22Rv1 (cell line): ENCODE results near the gene GALK2.

Experiments
- H3K27ac ChIP-seq: fragments of 450-650 bp; 2 replicates; pipeline ENCODE4 v1.5.1; 2017
- CTCF ChIP-seq: fragments of 450-650 bp; IDR thresholded peaks from 2 replicates; pipeline ENCODE4 v1.5.1; 2017; ENCODE audit warnings: mild to moderate bottlenecking
- ZFX ChIP-seq: fragments of 450-650 bp; IDR thresholded peaks from 2 replicates; pipeline ENCODE4 v1.6.1; 2017; ENCODE audit warnings: antibody characterized with exemption, borderline replicate concordance

The GALK2 gene

GRCh38 chr15:49225572-49226281 lies 55.7 kb downstream of the GALK2 start:
- TF ChIP-seq ZFX (no peak), CTCF (0 out of 2 replicates have a peak, but pooled peaks have one; percentile 18)

GRCh38 chr15:49227602-49228001 lies 57.6 kb downstream of the GALK2 start:
- TF ChIP-seq ZFX (no peak), CTCF (no peak)
- H3K27ac ChIP-seq, result no peak overlapping the region

More at GRCh38 chr15:49225572-49226281, 55.7 kb downstream of the GALK2 start:
- H3K27ac ChIP-seq, result no peak overlapping the region

GRCh38 chr15:49229922-49230321 lies 59.9 kb downstream of the GALK2 start:
- no peak overlapping the region for H3K27ac ChIP-seq
- TF ChIP-seq ZFX, result no peak
- TF ChIP-seq CTCF, result no peak

- H3K27ac ChIP-seq, result peak overlapping the region; percentile 15; the same call in 1 of the 2 replicates
- TF ChIP-seq ZFX (no peak), CTCF (no peak)
Observed at GRCh38 chr15:49232236-49232806, 62.3 kb downstream of the GALK2 start.

- TF ChIP-seq ZFX, result no peak
- TF ChIP-seq CTCF, result peak; percentile 82
- no peak overlapping the region for H3K27ac ChIP-seq
Observed at GRCh38 chr15:49235446-49236124, 65.5 kb downstream of the GALK2 start.

GRCh38 chr15:49236869-49237268 lies 66.8 kb downstream of the GALK2 start:
- TF ChIP-seq ZFX (no peak), CTCF (no peak)
- H3K27ac ChIP-seq, result no peak overlapping the region

- H3K27ac ChIP-seq, result no peak overlapping the region
- TF ChIP-seq ZFX, result no peak
- no peak for TF ChIP-seq CTCF
Observed at GRCh38 chr15:49238342-49238741, 68.3 kb downstream of the GALK2 start.
